ENCODE data around the gene FIBP.

FIBP gene

DNA sequence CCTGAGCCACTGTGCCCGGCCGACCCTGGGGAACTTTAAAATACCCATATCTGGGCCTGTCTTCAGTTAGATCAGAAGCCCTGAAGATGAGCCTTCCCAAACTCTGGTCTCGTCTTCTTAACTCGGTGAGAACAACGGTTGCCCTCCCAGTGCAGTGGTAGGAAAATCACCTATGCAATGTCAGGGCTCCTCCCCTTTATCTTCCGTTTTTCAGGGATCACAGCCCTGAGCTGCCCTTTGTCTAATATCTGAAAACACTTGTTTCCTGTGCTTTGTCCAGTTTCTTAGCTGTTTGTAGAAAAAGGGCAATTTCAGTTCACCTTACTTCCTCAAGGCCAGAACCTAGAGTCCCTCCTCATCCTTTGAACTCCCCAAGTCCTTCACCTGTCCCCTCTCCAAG is 40.4 kb upstream of the FIBP start:
- DNase-seq, result no peak
- H3K36me3 Mint-ChIP-seq (ENCODE audit: low read depth), result no peaks in the 10 kb centered on the region
- no peak overlapping the region for H3K27ac Mint-ChIP-seq
- peaks cover 19% of the 10 kb centered on the region for H3K4me1 Mint-ChIP-seq
- no peaks in the 10 kb centered on the region for H3K9me3 Mint-ChIP-seq
- H3K4me3 Mint-ChIP-seq, result no peak overlapping the region
- TF ChIP-seq, protein P1, sequence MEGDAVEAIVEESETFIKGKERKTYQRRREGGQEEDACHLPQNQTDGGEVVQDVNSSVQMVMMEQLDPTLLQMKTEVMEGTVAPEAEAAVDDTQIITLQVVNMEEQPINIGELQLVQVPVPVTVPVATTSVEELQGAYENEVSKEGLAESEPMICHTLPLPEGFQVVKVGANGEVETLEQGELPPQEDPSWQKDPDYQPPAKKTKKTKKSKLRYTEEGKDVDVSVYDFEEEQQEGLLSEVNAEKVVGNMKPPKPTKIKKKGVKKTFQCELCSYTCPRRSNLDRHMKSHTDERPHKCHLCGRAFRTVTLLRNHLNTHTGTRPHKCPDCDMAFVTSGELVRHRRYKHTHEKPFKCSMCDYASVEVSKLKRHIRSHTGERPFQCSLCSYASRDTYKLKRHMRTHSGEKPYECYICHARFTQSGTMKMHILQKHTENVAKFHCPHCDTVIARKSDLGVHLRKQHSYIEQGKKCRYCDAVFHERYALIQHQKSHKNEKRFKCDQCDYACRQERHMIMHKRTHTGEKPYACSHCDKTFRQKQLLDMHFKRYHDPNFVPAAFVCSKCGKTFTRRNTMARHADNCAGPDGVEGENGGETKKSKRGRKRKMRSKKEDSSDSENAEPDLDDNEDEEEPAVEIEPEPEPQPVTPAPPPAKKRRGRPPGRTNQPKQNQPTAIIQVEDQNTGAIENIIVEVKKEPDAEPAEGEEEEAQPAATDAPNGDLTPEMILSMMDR (IDR thresholded peaks at IDR 0.05), result no peak
- H3K27me3 Mint-ChIP-seq (ENCODE audit: low read depth, poor library complexity), result peaks cover 3% of the 10 kb centered on the region

DNA sequence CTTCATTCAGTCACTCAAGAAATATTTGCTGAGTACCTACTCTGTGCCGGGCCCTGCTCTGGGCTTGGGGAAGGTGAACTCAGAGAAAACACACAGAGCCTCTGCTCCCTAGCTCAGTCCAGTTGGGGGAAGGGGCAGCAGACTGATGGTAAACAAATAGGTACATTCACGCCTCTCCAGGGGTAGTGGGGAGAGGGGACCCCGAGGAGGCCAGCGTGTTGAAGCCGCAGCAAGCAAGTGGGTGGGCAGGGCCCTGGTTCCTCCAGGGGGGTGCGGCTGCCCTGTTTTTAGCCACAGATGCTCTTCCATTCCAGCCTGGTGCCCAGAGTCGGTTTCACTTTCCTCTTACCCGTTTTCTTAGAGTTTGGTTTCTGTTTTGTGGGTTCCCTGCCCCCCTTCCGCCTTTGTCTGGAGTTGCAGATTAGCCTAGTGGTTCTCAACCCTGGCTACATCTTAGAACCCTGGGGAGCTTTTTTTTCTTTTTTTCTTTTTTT is 39.7 kb upstream of the FIBP start:
- no peak overlapping the region for H3K4me3 Mint-ChIP-seq
- no peaks in the 10 kb centered on the region for H3K9me3 Mint-ChIP-seq
- DNase-seq, result no peak
- H3K27me3 Mint-ChIP-seq (ENCODE audit: low read depth, poor library complexity), result peaks cover 3% of the 10 kb centered on the region
- H3K27ac Mint-ChIP-seq, result no peak overlapping the region
- peaks cover 6% of the 10 kb centered on the region for H3K36me3 Mint-ChIP-seq (ENCODE audit: low read depth)
- H3K4me1 Mint-ChIP-seq, result peaks cover 17% of the 10 kb centered on the region
- TF ChIP-seq, protein P1 (IDR thresholded peaks at IDR 0.05), result no peak

DNA sequence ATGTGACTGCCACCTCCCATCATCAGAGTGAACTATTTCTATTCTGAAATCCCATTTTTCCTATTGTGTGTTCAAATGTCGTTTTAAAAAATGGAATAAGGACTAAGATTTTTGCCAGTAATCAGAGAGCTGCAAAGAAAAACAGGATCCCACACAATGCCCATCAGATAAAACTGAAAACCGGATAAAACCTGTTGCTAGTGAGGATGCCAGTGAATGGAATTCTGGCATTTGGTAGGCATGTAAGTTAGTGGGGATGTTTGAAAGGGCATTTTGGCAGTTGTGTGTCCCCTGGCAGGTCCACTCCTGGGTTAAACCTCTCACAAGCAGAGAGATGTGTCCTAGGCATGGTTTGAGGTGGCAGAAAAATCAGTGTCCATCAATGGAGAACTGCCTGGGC is 37.1 kb upstream of the FIBP start:
- Mint-ChIP-seq H3K9me3 (no peaks in the 10 kb centered on the region), H3K4me3 (no peak overlapping the region), H3K4me1 (peaks cover under 1% of the 10 kb centered on the region), H3K27me3 (ENCODE audit: low read depth, poor library complexity) (peaks cover 3% of the 10 kb centered on the region), H3K36me3 (ENCODE audit: low read depth) (peaks cover 19% of the 10 kb centered on the region), H3K27ac (peak overlapping the region; percentile 94)
- TF ChIP-seq, protein P1 (IDR thresholded peaks at IDR 0.05), result no peak
- no peak for DNase-seq

GRCh38 chr11:65922565-65922964 is 34.3 kb upstream of the FIBP start:
- H3K27ac Mint-ChIP-seq, result peak overlapping the region; percentile 57
- DNase-seq, result no peak
- TF ChIP-seq, protein P1 (IDR thresholded peaks at IDR 0.05), result no peak
- no peaks in the 10 kb centered on the region for H3K27me3 Mint-ChIP-seq (ENCODE audit: low read depth, poor library complexity)
- peaks cover 9% of the 10 kb centered on the region for H3K4me1 Mint-ChIP-seq
- peaks cover 19% of the 10 kb centered on the region for H3K36me3 Mint-ChIP-seq (ENCODE audit: low read depth)
- H3K9me3 Mint-ChIP-seq, result no peaks in the 10 kb centered on the region
- H3K4me3 Mint-ChIP-seq, result no peak overlapping the region

DNA sequence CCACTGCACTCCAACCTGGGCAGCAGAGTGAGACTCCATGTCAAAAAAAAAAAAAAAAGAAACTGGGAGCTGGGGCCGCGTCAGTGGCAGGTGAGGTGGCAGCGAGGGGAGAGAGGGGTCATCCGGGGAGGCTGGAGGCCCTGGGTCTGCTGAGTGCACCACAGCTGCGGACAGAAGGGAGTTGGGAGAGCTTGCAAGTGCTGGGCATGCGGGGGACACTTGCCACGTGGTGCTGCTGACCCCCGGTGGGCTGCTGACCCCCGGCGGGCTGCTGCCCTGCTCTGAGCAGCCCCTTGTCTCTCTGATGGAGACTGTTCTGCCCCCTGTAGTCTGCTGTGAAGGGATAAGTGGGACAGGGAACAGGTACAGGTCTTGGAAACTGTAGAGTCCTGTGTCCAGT is 33.6 kb upstream of the FIBP start:
- Mint-ChIP-seq H3K4me1 (peaks cover 14% of the 10 kb centered on the region), H3K9me3 (no peaks in the 10 kb centered on the region), H3K27me3 (ENCODE audit: low read depth, poor library complexity) (no peaks in the 10 kb centered on the region), H3K27ac (no peak overlapping the region), H3K36me3 (ENCODE audit: low read depth) (peaks cover 23% of the 10 kb centered on the region), H3K4me3 (no peak overlapping the region)
- TF ChIP-seq, protein P1 (IDR thresholded peaks at IDR 0.05), result no peak
- no peak for DNase-seq

- H3K36me3 Mint-ChIP-seq (ENCODE audit: low read depth), result peaks cover 26% of the 10 kb centered on the region
- no peaks in the 10 kb centered on the region for H3K27me3 Mint-ChIP-seq (ENCODE audit: low read depth, poor library complexity)
- H3K4me3 Mint-ChIP-seq, result no peak overlapping the region
- H3K9me3 Mint-ChIP-seq, result no peaks in the 10 kb centered on the region
- TF ChIP-seq, protein P1 (IDR thresholded peaks at IDR 0.05), result no peak
- no peak for DNase-seq
- H3K4me1 Mint-ChIP-seq, result peaks cover 21% of the 10 kb centered on the region
- no peak overlapping the region for H3K27ac Mint-ChIP-seq
Observed at GRCh38 chr11:65921033-65921555, 32.8 kb upstream of the FIBP start.

Data from nephron progenitor cell (in vitro differentiated cells).